Renal cortical epithelial cell (primary cell): ENCODE measurements around the gene CYTH2. TPM values are rescaled to one million over a fixed set of nuclear protein-coding genes. Genes with fewer than 3 reads are reported as not detected.
"Not testable (repeated sequence)": the region's sequence is repeated elsewhere in the genome, so short reads cannot be mapped to it uniquely, and the experiment has no call there.

Experiments used
- DNase-seq: peaks from one replicate; pipeline ENCODE4 v3.0.0-alpha.2; 2011; ENCODE audit warnings: low read depth
- total RNA-seq: library from RNA; depleted of rRNA; stranded (reverse); fragments of >200 nt; gene quantifications from 2 replicates; pipeline ENCODE4 v1.2.3, GENCODE V29; 2014

CYTH2 gene
- total RNA-seq, 1 donor from 2014 or later, result 58.4 TPM

- DNase-seq, result no peak
Measured at GRCh38 chr19:48512504-48513288, 43.5 kb downstream of the CYTH2 start.

GRCh38 chr19:48513289-48514122, 44.3 kb downstream of the CYTH2 start:
- peak; percentile 61 for DNase-seq

- no peak for DNase-seq
Measured at GRCh38 chr19:48514123-48514458, 44.9 kb downstream of the CYTH2 start.

- peak; percentile 46 for DNase-seq
Measured at GRCh38 chr19:48516536-48516935, 47.4 kb downstream of the CYTH2 start.

GRCh38 chr19:48518207-48518606, 49.0 kb downstream of the CYTH2 start:
- no peak for DNase-seq

- not testable (repeated sequence) for DNase-seq
Measured at GRCh38 chr19:48519426-48519825, 50.3 kb downstream of the CYTH2 start.

GRCh38 chr19:48520134-48520533, 51.0 kb downstream of the CYTH2 start:
- DNase-seq, result no peak

- DNase-seq, result no peak
Measured at GRCh38 chr19:48524221-48524620, 55.1 kb downstream of the CYTH2 start.

- no peak for DNase-seq
Measured at GRCh38 chr19:48524732-48525131, 55.6 kb downstream of the CYTH2 start.

GRCh38 chr19:48529156-48529555, 60.0 kb downstream of the CYTH2 start:
- no peak for DNase-seq

- DNase-seq, result no peak
Measured at GRCh38 chr19:48530066-48530720, 61.0 kb downstream of the CYTH2 start.

GRCh38 chr19:48530770-48531169, 61.6 kb downstream of the CYTH2 start:
- DNase-seq, result no peak

Other genes starting within 250 kb of the CYTH2 start
- gene CARD8, start 213.5 kb upstream of the CYTH2 start, total RNA-seq, result 5.0 and 16.3 TPM in 2 replicates
- 2.6 and 3.1 TPM in 2 replicates for gene ZNF114, start 199.3 kb upstream of the CYTH2 start, total RNA-seq
- 30.3 and 48.8 TPM in 2 replicates for gene EMP3, start 143.8 kb upstream of the CYTH2 start, total RNA-seq
- 1.9 and 4.9 TPM in 2 replicates for gene TMEM143, start 105.4 kb upstream of the CYTH2 start, total RNA-seq
- not detected in 2 replicates for gene SYNGR4, start 105.0 kb upstream of the CYTH2 start, total RNA-seq
- 63.7 and 116 TPM in 2 replicates for gene KDELR1, start 77.8 kb upstream of the CYTH2 start, total RNA-seq
- gene GRIN2D, start 75.7 kb upstream of the CYTH2 start, total RNA-seq, result 0.17 and 0.25 TPM in 2 replicates
- 41.7 and 50.3 TPM in 2 replicates for gene GRWD1, start 23.4 kb upstream of the CYTH2 start, total RNA-seq
- 0.35 and 1.3 TPM in 2 replicates for gene KCNJ14, start 13.8 kb upstream of the CYTH2 start, total RNA-seq
- gene LMTK3, start 42.5 kb downstream of the CYTH2 start, total RNA-seq, result 1.1 and 1.2 TPM in 2 replicates
- gene SULT2B1, start 82.8 kb downstream of the CYTH2 start, total RNA-seq, result not detected in 2 replicates
- gene SPACA4, start 137.4 kb downstream of the CYTH2 start, total RNA-seq, result not detected in 2 replicates
- 0.17 TPM in 1 of 2 replicates, not detected in the other for gene FAM83E, start 145.7 kb downstream of the CYTH2 start, total RNA-seq
- 591 and 1,820 TPM in 2 replicates for gene RPL18, start 149.8 kb downstream of the CYTH2 start, total RNA-seq
- gene SPHK2, start 150.1 kb downstream of the CYTH2 start, total RNA-seq, result 9.1 and 9.9 TPM in 2 replicates
- gene DBP, start 168.0 kb downstream of the CYTH2 start, total RNA-seq, result 0.52 and 2.3 TPM in 2 replicates
- 0.35 and 3.3 TPM in 2 replicates for gene CA11, start 176.8 kb downstream of the CYTH2 start, total RNA-seq
- gene NTN5, start 203.6 kb downstream of the CYTH2 start, total RNA-seq, result 0.40 TPM in 1 of 2 replicates, not detected in the other
- 0.25 and 1.9 TPM in 2 replicates for gene FUT2, start 226.6 kb downstream of the CYTH2 start, total RNA-seq